Astrocyte (in vitro differentiated cells and primary cell): ENCODE data around the gene MCCC1. TPM values are rescaled to one million over a fixed set of nuclear protein-coding genes. Genes with fewer than 3 reads are reported as not detected.
A peak's percentile ranks its signal among the peaks of the same experiment; 100 is the strongest.

ENCODE experiments used
- DNase-seq: peaks from one replicate; pipeline ENCODE4 v3.0.0-alpha.2; 2010; ENCODE audit warnings: low read depth
- FAIRE-seq: peaks from 2 replicates; lab custom pipeline; 2011; peaks lifted over from hg19 to GRCh38; lab: Jason Lieb, UNC
- H2AFZ ChIP-seq: 2 replicates; pipeline ENCODE4 v1.6.0; 2012; ENCODE audit warnings: low read depth, low read length, inconsistent platforms
- H3K27ac ChIP-seq: 2 replicates; pipeline ENCODE4 v1.5.1; 2011; ENCODE audit warnings: low read depth, low read length, inconsistent platforms
- H3K27me3 ChIP-seq: 2 replicates; pipeline ENCODE4 v1.6.0; 2011; ENCODE audit warnings: low read length, inconsistent platforms; ENCODE audit not compliant: insufficient read depth
- H3K36me3 ChIP-seq: 2 replicates; pipeline ENCODE4 v1.5.1; 2011; ENCODE audit warnings: low read length, inconsistent platforms; ENCODE audit not compliant: insufficient read depth
- H3K4me1 ChIP-seq: 2 replicates; pipeline ENCODE4 v1.5.1; 2011; ENCODE audit warnings: low read length, inconsistent platforms; ENCODE audit not compliant: insufficient read depth
- H3K4me2 ChIP-seq: 2 replicates; pipeline ENCODE4 v1.6.0; 2012; ENCODE audit warnings: low read length, inconsistent platforms
- H3K4me3 ChIP-seq: 2 replicates; pipeline ENCODE4 v1.5.1; 2011; ENCODE audit warnings: low read depth, mild to moderate bottlenecking, low read length, inconsistent platforms; ENCODE audit not compliant: insufficient read depth
- H3K79me2 ChIP-seq: 2 replicates; pipeline ENCODE4 v1.6.0; 2012; ENCODE audit warnings: mild to moderate bottlenecking, low read length, inconsistent platforms; ENCODE audit not compliant: insufficient read depth
- H3K9ac ChIP-seq: 2 replicates; pipeline ENCODE4 v1.6.0; 2012; ENCODE audit warnings: mild to moderate bottlenecking, low read length, inconsistent platforms
- H3K9me3 ChIP-seq: 2 replicates; pipeline ENCODE4 v1.5.1; 2012; ENCODE audit warnings: low read depth, mild to moderate bottlenecking, low read length, inconsistent platforms; ENCODE audit not compliant: insufficient read depth
- H4K20me1 ChIP-seq: 2 replicates; pipeline ENCODE4 v1.6.0; 2012; ENCODE audit warnings: low read length, inconsistent platforms; ENCODE audit not compliant: insufficient read depth
- H3K27ac Mint-ChIP-seq: one replicate; pipeline ENCODE4 v1.8.0; 2021; ENCODE audit warnings: mild to moderate bottlenecking, mixed read lengths; ENCODE audit not compliant: unreplicated experiment
- H3K27me3 Mint-ChIP-seq: one replicate; pipeline ENCODE4 v1.8.0; 2021; ENCODE audit warnings: low read depth, mixed read lengths; ENCODE audit not compliant: unreplicated experiment
- H3K36me3 Mint-ChIP-seq: one replicate; pipeline ENCODE4 v1.8.0; 2021; ENCODE audit warnings: low read depth, mixed read lengths; ENCODE audit not compliant: unreplicated experiment
- H3K4me1 Mint-ChIP-seq: one replicate; pipeline ENCODE4 v1.8.0; 2021; ENCODE audit warnings: low read depth, mixed read lengths; ENCODE audit not compliant: unreplicated experiment
- H3K4me3 Mint-ChIP-seq: one replicate; pipeline ENCODE4 v1.8.0; 2021; ENCODE audit warnings: mild to moderate bottlenecking, moderate library complexity, mixed read lengths; ENCODE audit not compliant: unreplicated experiment
- H3K9me3 Mint-ChIP-seq: one replicate; pipeline ENCODE4 v1.8.0; 2021; ENCODE audit warnings: mild to moderate bottlenecking, mixed read lengths; ENCODE audit not compliant: unreplicated experiment
- EZH2 ChIP-seq: IDR thresholded peaks from 2 replicates; pipeline ENCODE4 v1.6.1; 2012; ENCODE audit warnings: mild to moderate bottlenecking, low read length, inconsistent platforms; ENCODE audit not compliant: insufficient read depth
- total RNA-seq: library from RNA; stranded (reverse); gene quantifications from 2 replicates; pipeline ENCODE4 v1.2.1, GENCODE V29; 2021
- TF ChIP-seq, protein P1 (sequence below): IDR thresholded peaks from 2 replicates; pipeline ENCODE4 v1.5.1; 2011; ENCODE audit warnings: low read depth, mild to moderate bottlenecking, inconsistent platforms, low read length, moderate library complexity; ENCODE audit not compliant: insufficient read depth

The MCCC1 gene
- total RNA-seq, 1 donor from 2014 or later: 13.4 TPM

GRCh38 chr3:182973047-182973446 is 126.2 kb downstream of the MCCC1 start:
- FAIRE-seq: no peak
- no peak for TF ChIP-seq EZH2
- TF ChIP-seq, protein P1, sequence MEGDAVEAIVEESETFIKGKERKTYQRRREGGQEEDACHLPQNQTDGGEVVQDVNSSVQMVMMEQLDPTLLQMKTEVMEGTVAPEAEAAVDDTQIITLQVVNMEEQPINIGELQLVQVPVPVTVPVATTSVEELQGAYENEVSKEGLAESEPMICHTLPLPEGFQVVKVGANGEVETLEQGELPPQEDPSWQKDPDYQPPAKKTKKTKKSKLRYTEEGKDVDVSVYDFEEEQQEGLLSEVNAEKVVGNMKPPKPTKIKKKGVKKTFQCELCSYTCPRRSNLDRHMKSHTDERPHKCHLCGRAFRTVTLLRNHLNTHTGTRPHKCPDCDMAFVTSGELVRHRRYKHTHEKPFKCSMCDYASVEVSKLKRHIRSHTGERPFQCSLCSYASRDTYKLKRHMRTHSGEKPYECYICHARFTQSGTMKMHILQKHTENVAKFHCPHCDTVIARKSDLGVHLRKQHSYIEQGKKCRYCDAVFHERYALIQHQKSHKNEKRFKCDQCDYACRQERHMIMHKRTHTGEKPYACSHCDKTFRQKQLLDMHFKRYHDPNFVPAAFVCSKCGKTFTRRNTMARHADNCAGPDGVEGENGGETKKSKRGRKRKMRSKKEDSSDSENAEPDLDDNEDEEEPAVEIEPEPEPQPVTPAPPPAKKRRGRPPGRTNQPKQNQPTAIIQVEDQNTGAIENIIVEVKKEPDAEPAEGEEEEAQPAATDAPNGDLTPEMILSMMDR: no peak
- peaks cover 98% of the 10 kb centered on the region for H3K79me2 ChIP-seq

DNA sequence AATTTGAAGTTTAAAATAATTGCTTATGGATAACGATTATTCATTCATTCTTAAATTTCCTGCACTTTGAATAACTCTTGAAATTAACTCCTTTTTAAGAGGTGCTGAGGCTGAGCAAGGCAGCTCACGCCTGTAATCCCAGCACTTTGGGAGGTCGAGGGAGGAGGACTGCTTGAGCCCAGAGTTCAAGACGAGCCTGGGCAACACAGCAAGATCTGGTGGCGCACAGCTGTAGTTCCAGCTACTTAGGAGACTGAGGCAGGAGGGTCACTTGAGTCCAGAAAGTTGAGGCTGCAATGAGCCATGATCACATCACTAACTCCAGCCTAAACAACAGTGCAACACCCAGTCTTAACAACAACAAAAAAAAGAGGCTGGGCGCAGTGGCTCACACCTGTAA is 126.9 kb downstream of the MCCC1 start:
- Histone ChIP-seq H3K79me2 (peaks cover 98% of the 10 kb centered on the region), H3K36me3 (no peaks in the 10 kb centered on the region), H2AFZ (no peak overlapping the region), H3K9me3 (no peaks in the 10 kb centered on the region), H3K4me1 (peaks cover 8% of the 10 kb centered on the region), H3K4me2 (no peak overlapping the region), H3K4me3 (no peak overlapping the region), H3K27ac (no peak overlapping the region), H4K20me1 (peaks cover 39% of the 10 kb centered on the region), H3K27me3 (no peaks in the 10 kb centered on the region), H3K9ac (no peak overlapping the region)
- TF ChIP-seq, protein P1: no peak
- no peak for TF ChIP-seq EZH2
- no peaks in the 10 kb centered on the region for H3K9me3 Mint-ChIP-seq
- H3K4me1 Mint-ChIP-seq: peaks cover 21% of the 10 kb centered on the region
- no peaks in the 10 kb centered on the region for H3K27me3 Mint-ChIP-seq
- FAIRE-seq (no peak), DNase-seq (no peak)
- H3K4me3 Mint-ChIP-seq: no peak overlapping the region
- H3K36me3 Mint-ChIP-seq: peaks cover 1% of the 10 kb centered on the region
- no peak overlapping the region for H3K27ac Mint-ChIP-seq

More at GRCh38 chr3:182973047-182973446, 126.2 kb downstream of the MCCC1 start:
- Histone ChIP-seq H3K4me1 (peaks cover 8% of the 10 kb centered on the region), H3K36me3 (no peaks in the 10 kb centered on the region), H3K27ac (no peak overlapping the region), H3K4me3 (no peak overlapping the region), H3K9ac (no peak overlapping the region), H3K9me3 (no peaks in the 10 kb centered on the region), H3K4me2 (no peak overlapping the region), H4K20me1 (peaks cover 41% of the 10 kb centered on the region), H2AFZ (no peak overlapping the region), H3K27me3 (no peaks in the 10 kb centered on the region)
- H3K9me3 Mint-ChIP-seq: no peaks in the 10 kb centered on the region
- no peaks in the 10 kb centered on the region for H3K27me3 Mint-ChIP-seq
- no peak for DNase-seq
- no peak overlapping the region for H3K27ac Mint-ChIP-seq
- peaks cover 1% of the 10 kb centered on the region for H3K36me3 Mint-ChIP-seq
- no peak overlapping the region for H3K4me3 Mint-ChIP-seq
- peaks cover 15% of the 10 kb centered on the region for H3K4me1 Mint-ChIP-seq

DNA sequence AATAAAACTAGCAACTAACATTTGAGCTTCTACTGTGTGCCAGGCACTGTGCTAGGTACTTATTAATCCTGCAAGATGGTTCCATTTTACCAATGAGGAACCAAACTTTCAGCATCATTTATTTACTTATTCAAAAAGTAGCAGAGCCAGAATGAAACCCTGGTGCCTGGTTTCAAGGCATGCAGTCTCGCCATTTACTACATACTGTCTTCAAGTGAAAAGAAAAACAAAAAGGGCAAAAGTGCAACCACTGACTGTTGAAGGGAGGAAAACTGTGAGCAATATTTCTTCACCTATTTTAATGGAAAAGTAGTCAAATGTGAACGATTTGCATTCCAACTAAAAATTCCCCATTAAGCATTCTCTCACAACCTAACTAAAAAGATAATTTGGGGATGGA is 127.7 kb downstream of the MCCC1 start:
- no peak overlapping the region for H3K4me3 Mint-ChIP-seq
- TF ChIP-seq, protein P1: no peak
- no peak for TF ChIP-seq EZH2

More for the DNA sequence above, 127.7 kb downstream of the MCCC1 start:
- peaks cover 96% of the 10 kb centered on the region for H3K79me2 ChIP-seq
- H3K4me2 ChIP-seq: no peak overlapping the region
- H3K36me3 ChIP-seq: no peaks in the 10 kb centered on the region
- H3K4me3 ChIP-seq: no peak overlapping the region
- H3K9ac ChIP-seq: no peak overlapping the region
- no peaks in the 10 kb centered on the region for H3K9me3 ChIP-seq
- FAIRE-seq: no peak
- Mint-ChIP-seq H3K4me1 (peaks cover 24% of the 10 kb centered on the region), H3K27me3 (no peaks in the 10 kb centered on the region), H3K27ac (no peak overlapping the region), H3K36me3 (peaks cover 1% of the 10 kb centered on the region), H3K9me3 (no peaks in the 10 kb centered on the region)
- H3K27me3 ChIP-seq: no peaks in the 10 kb centered on the region
- H2AFZ ChIP-seq: no peak overlapping the region
- H3K4me1 ChIP-seq: peaks cover 8% of the 10 kb centered on the region
- no peak overlapping the region for H3K27ac ChIP-seq
- DNase-seq: peak; percentile 36
- peaks cover 37% of the 10 kb centered on the region for H4K20me1 ChIP-seq
